Ishikawa (cell line): ENCODE data around the gene COL21A1.

ENCODE experiments used
- CEBPB ChIP-seq: IDR thresholded peaks from 2 replicates; pipeline ENCODE4 v1.6.1; 2012
- CREB1 ChIP-seq: IDR thresholded peaks from 2 replicates; pipeline ENCODE4 v1.6.1; 2012; ENCODE audit warnings: low read depth
- EP300 ChIP-seq: IDR thresholded peaks from 2 replicates; pipeline ENCODE4 v1.6.1; 2012; ENCODE audit warnings: borderline replicate concordance
- NFIC ChIP-seq: IDR thresholded peaks from 2 replicates; pipeline ENCODE4 v1.6.1; 2012
- RAD21 ChIP-seq: IDR thresholded peaks from 2 replicates; pipeline ENCODE4 v1.6.1; 2012; ENCODE audit warnings: low read depth
- REST ChIP-seq: IDR thresholded peaks from 2 replicates; pipeline ENCODE4 v1.6.1; 2012; ENCODE audit warnings: low read depth, mild to moderate bottlenecking
- TAF1 ChIP-seq: IDR thresholded peaks from 2 replicates; pipeline ENCODE4 v1.6.1; 2012; ENCODE audit warnings: low read depth, mild to moderate bottlenecking
- TCF12 ChIP-seq: IDR thresholded peaks from 2 replicates; pipeline ENCODE4 v1.6.1; 2012; ENCODE audit warnings: low read depth
- TEAD4 ChIP-seq: IDR thresholded peaks from 2 replicates; pipeline ENCODE4 v1.6.1; 2012
- YY1 ChIP-seq: IDR thresholded peaks from 2 replicates; pipeline ENCODE4 v1.6.1; 2012; ENCODE audit warnings: low read depth
- ZBTB7A ChIP-seq: IDR thresholded peaks from 2 replicates; pipeline ENCODE4 v1.6.1; 2012; ENCODE audit warnings: low read depth
- TF ChIP-seq, protein P1 (sequence below): IDR thresholded peaks from 2 replicates; pipeline ENCODE4 v1.6.1; 2012

DNA sequence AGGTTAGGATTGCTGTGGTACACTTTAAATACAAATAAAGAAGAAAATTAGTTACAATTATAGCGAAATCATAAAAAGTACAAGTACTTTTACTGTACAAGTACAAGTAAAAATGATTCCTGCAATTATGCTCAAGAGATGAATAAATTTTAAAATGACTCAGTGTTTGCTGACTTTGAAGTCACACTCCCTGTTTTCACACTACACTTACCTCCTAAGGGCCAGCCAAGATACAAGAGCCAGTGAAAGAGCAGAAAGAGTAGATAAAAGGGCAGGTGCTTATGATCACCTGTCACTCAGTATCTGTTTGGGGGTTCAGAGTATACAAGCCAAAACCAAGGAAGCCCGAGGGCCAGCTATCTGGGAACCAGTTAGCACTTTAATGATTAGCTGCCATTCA is 41.0 kb upstream of the COL21A1 start:
- no peak for TF ChIP-seq TCF12
- no peak for TF ChIP-seq YY1
- no peak for TF ChIP-seq ZBTB7A
- TF ChIP-seq REST: no peak
- TF ChIP-seq TAF1: no peak
- no peak for TF ChIP-seq EP300
- no peak for TF ChIP-seq TEAD4
- TF ChIP-seq, protein P1, sequence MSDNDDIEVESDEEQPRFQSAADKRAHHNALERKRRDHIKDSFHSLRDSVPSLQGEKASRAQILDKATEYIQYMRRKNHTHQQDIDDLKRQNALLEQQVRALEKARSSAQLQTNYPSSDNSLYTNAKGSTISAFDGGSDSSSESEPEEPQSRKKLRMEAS: no peak
- no peak for TF ChIP-seq RAD21
- TF ChIP-seq CEBPB: no peak
- TF ChIP-seq CREB1: no peak
- no peak for TF ChIP-seq NFIC
